Activated CD4-positive, alpha-beta memory T cell treated with anti-CD3 and anti-CD28 coated beads for 36 hours (primary cell): ENCODE measurements around the gene TBRG4. TPM values are rescaled to one million over a fixed set of nuclear protein-coding genes. Genes with fewer than 3 reads are reported as not detected.

Experiments
- CTCF ChIA-PET: fragments of 350-600 bp; sonication (Branson Sonifier 250); formaldehyde crosslinking; loops from one replicate; lab custom pipeline; 2021; ENCODE audit warnings: antibody characterized with exemption, inconsistent platforms; lab: Charles Lee
- POLR2A ChIA-PET: fragments of 350-600 bp; sonication (Branson Sonifier 250); formaldehyde crosslinking; loops from one replicate; lab custom pipeline; 2021; ENCODE audit warnings: antibody characterized with exemption; lab: Charles Lee
- DNase-seq: peaks from one replicate; pipeline ENCODE4 v3.0.0-alpha.2; 2020
- H3K27ac Mint-ChIP-seq: one replicate; pipeline ENCODE4 v1.8.0; 2021; ENCODE audit warnings: mixed read lengths
- H3K27me3 Mint-ChIP-seq: one replicate; pipeline ENCODE4 v1.8.0; 2021; ENCODE audit warnings: mixed read lengths
- H3K36me3 Mint-ChIP-seq: one replicate; pipeline ENCODE4 v1.8.0; 2021; ENCODE audit warnings: mixed read lengths
- H3K4me1 Mint-ChIP-seq: one replicate; pipeline ENCODE4 v1.8.0; 2021; ENCODE audit warnings: low read depth, mixed read lengths
- H3K4me3 Mint-ChIP-seq: one replicate; pipeline ENCODE4 v1.8.0; 2021; ENCODE audit warnings: mild to moderate bottlenecking, mixed read lengths
- H3K9me3 Mint-ChIP-seq: one replicate; pipeline ENCODE4 v1.8.0; 2021; ENCODE audit warnings: mixed read lengths
- intact Hi-C: fragments of 100-400 bp; cut with micrococcal nuclease; formaldehyde crosslinking; loops from one replicate; pipeline ENCODE4 v1.15.1; 2023
- total RNA-seq, 2 experiments: library from RNA; stranded (reverse); gene quantifications; one replicate each; pipeline ENCODE4 v1.2.3, GENCODE V29; 2021

Gene TBRG4
- total RNA-seq, 2 experiments from 2014 or later = 135 to 137 TPM

- no peak for DNase-seq
- POLR2A ChIA-PET = no interaction called here
Observed at GRCh38 chr7:45138433-45139267, 27.2 kb upstream of the TBRG4 start.

GRCh38 chr7:45136106-45137060, 24.9 kb upstream of the TBRG4 start:
- no peak overlapping the region for H3K4me3 Mint-ChIP-seq
- H3K36me3 Mint-ChIP-seq = no peaks in the 10 kb centered on the region
- intact Hi-C loops = loop anchor here (1.0 kb wide), 3 partner anchors 25 to 279 kb away; partner anchors contain the start of gene TBRG4
- no peaks in the 10 kb centered on the region for H3K9me3 Mint-ChIP-seq
- H3K4me1 Mint-ChIP-seq = peaks cover 9% of the 10 kb centered on the region
- H3K27ac Mint-ChIP-seq = peak overlapping the region; percentile 9
- H3K27me3 Mint-ChIP-seq = peaks cover 1% of the 10 kb centered on the region
- CTCF ChIA-PET = interaction anchor here (0.6 to 5.1 kb wide), 54 partner anchors 8 to 895 kb away, joined by 3 to 112 read pairs (median 5); partner anchors contain the start of genes MYO1G, OGDH, PURB and TBRG4
- DNase-seq = peak; percentile 81
- POLR2A ChIA-PET = interaction anchor here (0.9 to 2.0 kb wide), 8 partner anchors 22 to 180 kb away, joined by 3 to 15 read pairs (median 5); partner anchors contain the start of genes MYO1G and TBRG4

More at GRCh38 chr7:45138433-45139267, 27.2 kb upstream of the TBRG4 start:
- H3K4me3 Mint-ChIP-seq = no peak overlapping the region
- CTCF ChIA-PET = interaction anchor here (0.6 to 5.1 kb wide), 5 partner anchors 22 to 164 kb away, joined by 3 to 112 read pairs (median 3); no protein-coding TSS in a partner anchor
- H3K9me3 Mint-ChIP-seq = no peaks in the 10 kb centered on the region
- intact Hi-C loops = no loop called here
- H3K27me3 Mint-ChIP-seq = peaks cover 1% of the 10 kb centered on the region
- H3K36me3 Mint-ChIP-seq = no peaks in the 10 kb centered on the region
- H3K27ac Mint-ChIP-seq = no peak overlapping the region
- H3K4me1 Mint-ChIP-seq = peaks cover 9% of the 10 kb centered on the region

GRCh38 chr7:45133877-45134276, 22.4 kb upstream of the TBRG4 start:
- H3K36me3 Mint-ChIP-seq = no peaks in the 10 kb centered on the region
- peaks cover 9% of the 10 kb centered on the region for H3K4me1 Mint-ChIP-seq
- ChIA-PET CTCF (interaction anchor here (5.1 kb wide), 1 partner anchor 160 kb away, joined by 112 read pairs; no protein-coding TSS in a partner anchor), POLR2A (no interaction called here)
- no peak for DNase-seq
- H3K27ac Mint-ChIP-seq = no peak overlapping the region
- H3K4me3 Mint-ChIP-seq = no peak overlapping the region
- no peaks in the 10 kb centered on the region for H3K9me3 Mint-ChIP-seq
- intact Hi-C loops = no loop called here
- no peaks in the 10 kb centered on the region for H3K27me3 Mint-ChIP-seq

GRCh38 chr7:45133352-45133751, 21.9 kb upstream of the TBRG4 start:
- DNase-seq = no peak
- Mint-ChIP-seq H3K27ac (no peak overlapping the region), H3K36me3 (no peaks in the 10 kb centered on the region), H3K4me1 (peaks cover 9% of the 10 kb centered on the region), H3K9me3 (no peaks in the 10 kb centered on the region), H3K4me3 (no peak overlapping the region), H3K27me3 (no peaks in the 10 kb centered on the region)
- CTCF ChIA-PET = interaction anchor here (0.6 to 5.1 kb wide), 2 partner anchors 159 to 160 kb away, joined by 4 to 112 read pairs; no protein-coding TSS in a partner anchor
- POLR2A ChIA-PET = no interaction called here
- intact Hi-C loops = no loop called here

GRCh38 chr7:45132708-45133320, 21.3 kb upstream of the TBRG4 start:
- H3K9me3 Mint-ChIP-seq = no peaks in the 10 kb centered on the region
- no peaks in the 10 kb centered on the region for H3K36me3 Mint-ChIP-seq
- intact Hi-C loops = no loop called here
- ChIA-PET CTCF (interaction anchor here (0.6 kb wide), 1 partner anchor 160 kb away, joined by 4 read pairs; no protein-coding TSS in a partner anchor), POLR2A (no interaction called here)
- DNase-seq = no peak
- H3K27ac Mint-ChIP-seq = no peak overlapping the region
- H3K4me1 Mint-ChIP-seq = peaks cover 9% of the 10 kb centered on the region
- H3K27me3 Mint-ChIP-seq = no peaks in the 10 kb centered on the region
- no peak overlapping the region for H3K4me3 Mint-ChIP-seq

GRCh38 chr7:45131891-45132290, 20.4 kb upstream of the TBRG4 start:
- CTCF ChIA-PET = no interaction called here
- intact Hi-C loops = no loop called here
- Mint-ChIP-seq H3K9me3 (no peaks in the 10 kb centered on the region), H3K4me1 (peaks cover 9% of the 10 kb centered on the region), H3K27me3 (no peaks in the 10 kb centered on the region), H3K4me3 (no peak overlapping the region), H3K36me3 (no peaks in the 10 kb centered on the region), H3K27ac (no peak overlapping the region)
- POLR2A ChIA-PET = no interaction called here
- DNase-seq = no peak

GRCh38 chr7:45130910-45131309, 19.4 kb upstream of the TBRG4 start:
- CTCF ChIA-PET = interaction anchor here (0.6 kb wide), 1 partner anchor 68 kb away, joined by 5 read pairs; no protein-coding TSS in a partner anchor
- H3K27me3 Mint-ChIP-seq = no peaks in the 10 kb centered on the region
- peaks cover 4% of the 10 kb centered on the region for H3K4me1 Mint-ChIP-seq
- no peaks in the 10 kb centered on the region for H3K36me3 Mint-ChIP-seq
- POLR2A ChIA-PET = no interaction called here
- H3K9me3 Mint-ChIP-seq = no peaks in the 10 kb centered on the region
- no peak for DNase-seq
- intact Hi-C loops = no loop called here
- no peak overlapping the region for H3K27ac Mint-ChIP-seq
- H3K4me3 Mint-ChIP-seq = no peak overlapping the region

- Mint-ChIP-seq H3K27ac (no peak overlapping the region), H3K9me3 (no peaks in the 10 kb centered on the region), H3K27me3 (no peaks in the 10 kb centered on the region), H3K4me1 (no peaks in the 10 kb centered on the region), H3K4me3 (no peak overlapping the region), H3K36me3 (no peaks in the 10 kb centered on the region)
- no peak for DNase-seq
- intact Hi-C loops = no loop called here
- CTCF ChIA-PET = no interaction called here
- POLR2A ChIA-PET = no interaction called here
Observed at GRCh38 chr7:45129906-45130305, 18.4 kb upstream of the TBRG4 start.

- Mint-ChIP-seq H3K4me1 (peaks cover 1% of the 10 kb centered on the region), H3K36me3 (no peaks in the 10 kb centered on the region), H3K9me3 (no peaks in the 10 kb centered on the region), H3K27ac (no peak overlapping the region), H3K4me3 (no peak overlapping the region), H3K27me3 (no peaks in the 10 kb centered on the region)
- ChIA-PET CTCF (no interaction called here), POLR2A (no interaction called here)
- intact Hi-C loops = no loop called here
- no peak for DNase-seq
Observed at GRCh38 chr7:45129181-45129800, 17.8 kb upstream of the TBRG4 start.

- CTCF ChIA-PET = interaction anchor here (0.6 to 2.0 kb wide), 3 partner anchors 9 to 153 kb away, joined by 3 to 7 read pairs (median 4); no protein-coding TSS in a partner anchor
- H3K36me3 Mint-ChIP-seq = no peaks in the 10 kb centered on the region
- POLR2A ChIA-PET = no interaction called here
- H3K4me3 Mint-ChIP-seq = no peak overlapping the region
- no peaks in the 10 kb centered on the region for H3K27me3 Mint-ChIP-seq
- intact Hi-C loops = no loop called here
- peaks cover 16% of the 10 kb centered on the region for H3K4me1 Mint-ChIP-seq
- no peaks in the 10 kb centered on the region for H3K9me3 Mint-ChIP-seq
- no peak overlapping the region for H3K27ac Mint-ChIP-seq
- no peak for DNase-seq
Observed at GRCh38 chr7:45126920-45127319, 15.4 kb upstream of the TBRG4 start.

- POLR2A ChIA-PET = interaction anchor here (0.7 kb wide), 1 partner anchor 125 kb away, joined by 3 read pairs; no protein-coding TSS in a partner anchor
Observed at GRCh38 chr7:45126201-45126600, 14.7 kb upstream of the TBRG4 start.

More at GRCh38 chr7:45126201-45126600, 14.7 kb upstream of the TBRG4 start:
- H3K27me3 Mint-ChIP-seq = no peaks in the 10 kb centered on the region
- H3K27ac Mint-ChIP-seq = no peak overlapping the region
- no peaks in the 10 kb centered on the region for H3K36me3 Mint-ChIP-seq
- H3K4me1 Mint-ChIP-seq = peaks cover 16% of the 10 kb centered on the region
- no peak overlapping the region for H3K4me3 Mint-ChIP-seq
- CTCF ChIA-PET = interaction anchor here (2.0 kb wide), 1 partner anchor 9 kb away, joined by 7 read pairs; no protein-coding TSS in a partner anchor
- H3K9me3 Mint-ChIP-seq = no peaks in the 10 kb centered on the region
- intact Hi-C loops = no loop called here
- no peak for DNase-seq
